PC-9 (cell line): ENCODE measurements around the gene GAS7. TPM values are rescaled to one million over a fixed set of nuclear protein-coding genes. Genes with fewer than 3 reads are reported as not detected.

ENCODE experiments used
- BruUV-seq: library from RNA; stranded (reverse); fragments of 400-500 nt; replicated peaks from 2 replicates; lab custom pipeline; 2021; lab: Mats Ljungman, UMichigan
- CTCF ChIA-PET: fragments of 300-600 bp; sonication (Branson Sonifier 250); formaldehyde crosslinking; loops from one replicate; lab custom pipeline; 2022; ENCODE audit warnings: antibody characterized with exemption; lab: Charles Lee
- POLR2A ChIA-PET: fragments of 300-600 bp; sonication (Branson Sonifier 250); formaldehyde crosslinking; loops from one replicate; lab custom pipeline; 2022; ENCODE audit warnings: antibody characterized with exemption; ENCODE audit not compliant: unreplicated experiment; lab: Charles Lee
- DNase-seq, 2 experiments: peaks; one replicate each; pipeline versions ENCODE4 v3.0.0 to v3.0.0-alpha.2; 2015 to 2022; ENCODE audit warnings: mixed read lengths in 1 of 2
- H2AFZ ChIP-seq: fragments of 200-600 bp; sonication (generic); 2 replicates; pipeline ENCODE4 v1.8.1; 2017; ENCODE audit warnings: antibody characterized with exemption
- H3F3A ChIP-seq: fragments of 200-600 bp; sonication (generic); 2 replicates; pipeline ENCODE4 v1.8.1; 2017; ENCODE audit warnings: antibody characterized with exemption, mild to moderate bottlenecking, low read depth; ENCODE audit not compliant: insufficient read depth
- H3K27ac ChIP-seq: fragments of 200-600 bp; sonication (generic); 2 replicates; pipeline ENCODE4 v1.6.1; 2016; ENCODE audit warnings: mixed run types
- H3K27me3 ChIP-seq: fragments of 200-600 bp; sonication (generic); 2 replicates; pipeline ENCODE4 v1.6.1; 2016; ENCODE audit warnings: low read depth, mixed run types; ENCODE audit not compliant: insufficient read depth
- H3K36me3 ChIP-seq: fragments of 200-600 bp; sonication (generic); 2 replicates; pipeline ENCODE4 v1.6.1; 2016; ENCODE audit warnings: low read depth, mixed run types
- H3K4me1 ChIP-seq: fragments of 200-600 bp; sonication (generic); replicated peaks from 2 replicates; pipeline ENCODE4 v1.6.1; 2016; ENCODE audit warnings: mixed run types; ENCODE audit not compliant: insufficient read depth
- H3K4me2 ChIP-seq: fragments of 200-600 bp; sonication (generic); 2 replicates; pipeline ENCODE4 v1.6.1; 2017; ENCODE audit warnings: mixed run types
- H3K4me3 ChIP-seq: fragments of 200-600 bp; sonication (generic); 2 replicates; pipeline ENCODE4 v1.6.1; 2016; ENCODE audit warnings: mixed run types
- H3K79me2 ChIP-seq: fragments of 200-600 bp; sonication (generic); 2 replicates; pipeline ENCODE4 v1.6.1; 2017; ENCODE audit warnings: low read depth, mixed run types
- H3K9me2 ChIP-seq: fragments of 200-600 bp; sonication (generic); 2 replicates; pipeline ENCODE4 v1.8.1; 2017; ENCODE audit warnings: mild to moderate bottlenecking; ENCODE audit not compliant: insufficient read depth
- H3K9me3 ChIP-seq: fragments of 200-600 bp; sonication (generic); 2 replicates; pipeline ENCODE4 v1.8.1; 2016; ENCODE audit warnings: low read depth; ENCODE audit not compliant: insufficient read depth
- H4K20me1 ChIP-seq: fragments of 200-600 bp; sonication (generic); 2 replicates; pipeline ENCODE4 v1.8.1; 2017; ENCODE audit not compliant: insufficient read depth
- CTCF ChIP-seq: fragments of 200-600 bp; sonication (generic); conservative IDR thresholded peaks from 2 replicates; pipeline ENCODE4 v1.6.1; 2017; ENCODE audit warnings: mixed run types, antibody characterized with exemption, mild to moderate bottlenecking, moderate library complexity
- EZH2 ChIP-seq: fragments of 200-600 bp; sonication (generic); IDR thresholded peaks from 2 replicates; pipeline ENCODE4 v1.8.0; 2017; ENCODE audit warnings: antibody characterized with exemption, low read depth
- intact Hi-C: fragments of 100-400 bp; cut with micrococcal nuclease; formaldehyde crosslinking; loops from one replicate; pipeline ENCODE4 v1.10.0; 2022; ENCODE audit not compliant: unreplicated experiment
- total RNA-seq: library from RNA; stranded (reverse); gene quantifications from 2 replicates; pipeline ENCODE4 v1.2.3, GENCODE V29; 2021

GAS7 gene
- total RNA-seq, 1 experiment from 2014 or later: not detected

GRCh38 chr17:9917131-9917530 lies 281.3 kb downstream of the GAS7 start:
- ChIA-PET POLR2A (no interaction called here), CTCF (no interaction called here)
- intact Hi-C loops: no loop called here
- H3K27ac ChIP-seq: no peak overlapping the region
- H3K4me3 ChIP-seq: no peak overlapping the region
- no peak overlapping the region for H3K4me2 ChIP-seq
- DNase-seq: no peak
- H3K36me3 ChIP-seq: no peaks in the 10 kb centered on the region
- H4K20me1 ChIP-seq: no peaks in the 10 kb centered on the region
- no TSS peak for BruUV-seq
- H3F3A ChIP-seq: no peaks in the 10 kb centered on the region
- no peak for TF ChIP-seq EZH2
- no peak for TF ChIP-seq CTCF
- H3K79me2 ChIP-seq: no peaks in the 10 kb centered on the region
- H3K9me2 ChIP-seq: no peaks in the 10 kb centered on the region
- H2AFZ ChIP-seq: no peak overlapping the region
- H3K27me3 ChIP-seq: no peaks in the 10 kb centered on the region
- no peaks in the 10 kb centered on the region for H3K9me3 ChIP-seq
- H3K4me1 ChIP-seq: no peaks in the 10 kb centered on the region

- no peaks in the 10 kb centered on the region for H4K20me1 ChIP-seq
Observed at GRCh38 chr17:9916108-9916507, 282.3 kb downstream of the GAS7 start.

GRCh38 chr17:9913476-9913875 lies 284.9 kb downstream of the GAS7 start:
- ChIA-PET CTCF (no interaction called here), POLR2A (no interaction called here)
- intact Hi-C loops: no loop called here
- BruUV-seq: no TSS peak
- no peak overlapping the region for H3K27ac ChIP-seq
- no peaks in the 10 kb centered on the region for H4K20me1 ChIP-seq
- TF ChIP-seq CTCF (no peak), EZH2 (no peak)
- no peaks in the 10 kb centered on the region for H3K79me2 ChIP-seq
- no peaks in the 10 kb centered on the region for H3K9me3 ChIP-seq
- no peak overlapping the region for H3K4me3 ChIP-seq
- no peaks in the 10 kb centered on the region for H3K36me3 ChIP-seq
- no peak overlapping the region for H2AFZ ChIP-seq
- H3K4me1 ChIP-seq: no peaks in the 10 kb centered on the region
- DNase-seq: no peak
- no peaks in the 10 kb centered on the region for H3K9me2 ChIP-seq
- H3K4me2 ChIP-seq: no peak overlapping the region
- no peaks in the 10 kb centered on the region for H3F3A ChIP-seq
- no peaks in the 10 kb centered on the region for H3K27me3 ChIP-seq

More at GRCh38 chr17:9916108-9916507, 282.3 kb downstream of the GAS7 start:
- CTCF ChIA-PET: no interaction called here
- Histone ChIP-seq H3F3A (no peaks in the 10 kb centered on the region), H3K27me3 (no peaks in the 10 kb centered on the region), H3K9me2 (no peaks in the 10 kb centered on the region), H3K27ac (no peak overlapping the region), H3K4me3 (no peak overlapping the region), H3K9me3 (no peaks in the 10 kb centered on the region), H2AFZ (no peak overlapping the region), H3K36me3 (no peaks in the 10 kb centered on the region), H3K4me2 (no peak overlapping the region), H3K4me1 (no peaks in the 10 kb centered on the region), H3K79me2 (no peaks in the 10 kb centered on the region)
- TF ChIP-seq CTCF (no peak), EZH2 (no peak)
- no TSS peak for BruUV-seq
- no peak for DNase-seq
- intact Hi-C loops: no loop called here
- POLR2A ChIA-PET: interaction anchor here (0.6 kb wide), 1 partner anchor 258 kb away, joined by 3 read pairs; no protein-coding TSS in a partner anchor
